Ishikawa (cell line): ENCODE measurements around the gene COL4A5.

Experiments used
- CEBPB ChIP-seq: IDR thresholded peaks from 2 replicates; pipeline ENCODE4 v1.6.1; 2012
- CREB1 ChIP-seq: IDR thresholded peaks from 2 replicates; pipeline ENCODE4 v1.6.1; 2012; ENCODE audit warnings: low read depth
- EGR1 ChIP-seq: IDR thresholded peaks from 2 replicates; pipeline ENCODE4 v1.6.1; 2012
- EP300 ChIP-seq: IDR thresholded peaks from 2 replicates; pipeline ENCODE4 v1.6.1; 2012; ENCODE audit warnings: borderline replicate concordance
- FOXM1 ChIP-seq: IDR thresholded peaks from 2 replicates; pipeline ENCODE4 v1.6.1; 2012; ENCODE audit warnings: low read depth, borderline replicate concordance
- NFIC ChIP-seq: IDR thresholded peaks from 2 replicates; pipeline ENCODE4 v1.6.1; 2012
- RAD21 ChIP-seq: IDR thresholded peaks from 2 replicates; pipeline ENCODE4 v1.6.1; 2012; ENCODE audit warnings: low read depth
- TAF1 ChIP-seq: IDR thresholded peaks from 2 replicates; pipeline ENCODE4 v1.6.1; 2012; ENCODE audit warnings: low read depth, mild to moderate bottlenecking
- TCF12 ChIP-seq: IDR thresholded peaks from 2 replicates; pipeline ENCODE4 v1.6.1; 2012; ENCODE audit warnings: low read depth
- TEAD4 ChIP-seq: IDR thresholded peaks from 2 replicates; pipeline ENCODE4 v1.6.1; 2012
- YY1 ChIP-seq: IDR thresholded peaks from 2 replicates; pipeline ENCODE4 v1.6.1; 2012; ENCODE audit warnings: low read depth
- ZBTB7A ChIP-seq: IDR thresholded peaks from 2 replicates; pipeline ENCODE4 v1.6.1; 2012; ENCODE audit warnings: low read depth
- TF ChIP-seq, protein P1 (sequence below): IDR thresholded peaks from 2 replicates; pipeline ENCODE4 v1.6.1; 2012; ENCODE audit warnings: low read depth, mild to moderate bottlenecking
- TF ChIP-seq, protein P2 (sequence below): IDR thresholded peaks from 2 replicates; pipeline ENCODE4 v1.6.1; 2012
- TF ChIP-seq, protein P3 (sequence below): IDR thresholded peaks from 2 replicates; pipeline ENCODE4 v1.6.1; 2012

COL4A5 gene

DNA sequence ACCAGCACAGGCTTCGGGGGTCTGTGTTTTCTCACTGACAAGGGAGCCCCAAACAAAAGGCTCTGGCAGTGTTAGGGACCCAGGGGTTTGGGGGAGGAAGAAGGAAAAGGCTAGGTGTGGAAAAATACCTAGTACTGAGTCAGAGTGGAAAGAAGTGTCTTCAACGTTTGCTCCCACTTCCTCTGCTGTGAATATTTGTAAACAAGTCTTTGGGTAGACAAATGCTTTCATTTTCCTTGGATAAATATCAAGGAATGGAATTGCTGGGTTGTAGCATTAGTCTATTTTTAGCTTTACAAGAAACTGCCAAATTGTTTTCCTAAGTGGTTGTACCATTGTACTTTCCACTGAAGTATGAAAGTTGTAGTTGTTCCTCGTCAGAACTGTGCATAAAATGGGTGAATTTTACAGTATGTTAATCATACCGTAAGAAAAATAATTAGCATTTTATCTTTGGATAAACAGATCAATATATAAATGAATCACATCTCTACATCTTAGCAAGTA lies 17.4 kb downstream of the COL4A5 start:
- TF ChIP-seq, protein P1, sequence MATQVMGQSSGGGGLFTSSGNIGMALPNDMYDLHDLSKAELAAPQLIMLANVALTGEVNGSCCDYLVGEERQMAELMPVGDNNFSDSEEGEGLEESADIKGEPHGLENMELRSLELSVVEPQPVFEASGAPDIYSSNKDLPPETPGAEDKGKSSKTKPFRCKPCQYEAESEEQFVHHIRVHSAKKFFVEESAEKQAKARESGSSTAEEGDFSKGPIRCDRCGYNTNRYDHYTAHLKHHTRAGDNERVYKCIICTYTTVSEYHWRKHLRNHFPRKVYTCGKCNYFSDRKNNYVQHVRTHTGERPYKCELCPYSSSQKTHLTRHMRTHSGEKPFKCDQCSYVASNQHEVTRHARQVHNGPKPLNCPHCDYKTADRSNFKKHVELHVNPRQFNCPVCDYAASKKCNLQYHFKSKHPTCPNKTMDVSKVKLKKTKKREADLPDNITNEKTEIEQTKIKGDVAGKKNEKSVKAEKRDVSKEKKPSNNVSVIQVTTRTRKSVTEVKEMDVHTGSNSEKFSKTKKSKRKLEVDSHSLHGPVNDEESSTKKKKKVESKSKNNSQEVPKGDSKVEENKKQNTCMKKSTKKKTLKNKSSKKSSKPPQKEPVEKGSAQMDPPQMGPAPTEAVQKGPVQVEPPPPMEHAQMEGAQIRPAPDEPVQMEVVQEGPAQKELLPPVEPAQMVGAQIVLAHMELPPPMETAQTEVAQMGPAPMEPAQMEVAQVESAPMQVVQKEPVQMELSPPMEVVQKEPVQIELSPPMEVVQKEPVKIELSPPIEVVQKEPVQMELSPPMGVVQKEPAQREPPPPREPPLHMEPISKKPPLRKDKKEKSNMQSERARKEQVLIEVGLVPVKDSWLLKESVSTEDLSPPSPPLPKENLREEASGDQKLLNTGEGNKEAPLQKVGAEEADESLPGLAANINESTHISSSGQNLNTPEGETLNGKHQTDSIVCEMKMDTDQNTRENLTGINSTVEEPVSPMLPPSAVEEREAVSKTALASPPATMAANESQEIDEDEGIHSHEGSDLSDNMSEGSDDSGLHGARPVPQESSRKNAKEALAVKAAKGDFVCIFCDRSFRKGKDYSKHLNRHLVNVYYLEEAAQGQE, result no peak
- no peak for TF ChIP-seq FOXM1
- TF ChIP-seq TAF1, result no peak
- no peak for TF ChIP-seq TCF12
- no peak for TF ChIP-seq CREB1
- TF ChIP-seq ZBTB7A, result no peak
- no peak for TF ChIP-seq CEBPB
- TF ChIP-seq YY1, result no peak
- TF ChIP-seq, protein P2, sequence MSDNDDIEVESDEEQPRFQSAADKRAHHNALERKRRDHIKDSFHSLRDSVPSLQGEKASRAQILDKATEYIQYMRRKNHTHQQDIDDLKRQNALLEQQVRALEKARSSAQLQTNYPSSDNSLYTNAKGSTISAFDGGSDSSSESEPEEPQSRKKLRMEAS, result no peak
- TF ChIP-seq EP300, result no peak
- no peak for TF ChIP-seq TEAD4
- TF ChIP-seq EGR1, result no peak
- TF ChIP-seq NFIC, result no peak
- no peak for TF ChIP-seq RAD21
- TF ChIP-seq, protein P3, sequence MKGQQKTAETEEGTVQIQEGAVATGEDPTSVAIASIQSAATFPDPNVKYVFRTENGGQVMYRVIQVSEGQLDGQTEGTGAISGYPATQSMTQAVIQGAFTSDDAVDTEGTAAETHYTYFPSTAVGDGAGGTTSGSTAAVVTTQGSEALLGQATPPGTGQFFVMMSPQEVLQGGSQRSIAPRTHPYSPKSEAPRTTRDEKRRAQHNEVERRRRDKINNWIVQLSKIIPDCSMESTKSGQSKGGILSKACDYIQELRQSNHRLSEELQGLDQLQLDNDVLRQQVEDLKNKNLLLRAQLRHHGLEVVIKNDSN, result no peak

DNA sequence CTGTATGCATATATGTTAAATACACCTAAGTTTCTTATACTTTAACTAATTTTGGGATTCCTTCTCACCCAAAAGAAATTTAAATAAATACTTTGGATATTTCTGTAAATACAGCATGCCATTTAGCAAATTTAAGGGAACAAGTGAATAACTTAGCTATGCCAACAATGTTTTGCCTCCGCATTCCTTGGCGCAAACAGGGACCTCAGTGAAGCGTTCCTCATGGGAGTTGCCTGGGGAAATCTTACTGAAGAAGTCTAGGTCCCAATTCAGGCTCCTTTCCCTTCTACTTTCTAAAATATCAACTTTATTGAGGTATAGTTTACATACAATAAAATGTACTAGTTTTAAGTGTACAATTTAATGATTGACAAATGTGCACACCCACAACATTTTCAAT lies 25.0 kb downstream of the COL4A5 start:
- TF ChIP-seq CEBPB (no peak), EP300 (no peak), TCF12 (no peak)

DNA sequence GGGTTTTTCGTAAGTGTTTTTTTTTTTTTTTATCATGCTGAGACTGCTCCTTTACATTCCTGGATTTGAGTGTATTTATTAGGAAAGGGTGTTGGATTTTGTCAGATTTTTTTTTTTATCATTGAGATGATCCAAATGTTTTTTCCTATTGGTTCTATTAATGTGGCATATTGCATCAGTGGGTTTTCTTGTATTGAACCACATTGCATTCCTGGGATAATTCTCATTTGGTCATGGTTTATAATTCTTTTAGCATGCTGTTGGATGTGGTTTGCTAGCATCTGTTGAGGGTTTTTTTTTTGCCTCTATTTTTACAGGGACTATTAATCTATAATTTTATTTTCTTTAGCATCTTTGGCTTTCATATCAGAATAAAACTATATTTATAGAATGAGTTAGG lies 28.8 kb downstream of the COL4A5 start:
- TF ChIP-seq TCF12 (no peak), TEAD4 (no peak), ZBTB7A (no peak), TAF1 (no peak), CREB1 (no peak), EP300 (no peak), CEBPB (no peak), EGR1 (no peak), FOXM1 (no peak), RAD21 (no peak)
- TF ChIP-seq, protein P1, result no peak
- TF ChIP-seq, protein P3, result no peak

DNA sequence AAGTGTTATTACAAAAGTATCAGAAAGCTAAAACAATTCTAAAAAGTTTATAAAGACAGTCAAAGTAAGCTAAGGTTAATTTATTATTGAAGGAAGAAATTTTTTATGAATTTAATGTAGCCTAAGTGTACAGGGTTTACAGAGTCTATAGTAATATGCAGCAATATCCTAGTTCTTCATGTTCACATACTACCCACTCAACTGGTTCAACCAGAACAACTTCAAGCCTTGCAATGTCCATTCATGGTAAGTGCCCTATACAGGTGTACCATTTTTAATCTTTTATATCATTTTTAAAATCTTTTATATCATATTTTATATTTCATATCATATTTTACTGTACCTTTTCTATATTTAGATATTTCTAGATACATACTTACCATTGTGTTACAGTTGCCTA lies 34.3 kb downstream of the COL4A5 start:
- no peak for TF ChIP-seq EGR1
- TF ChIP-seq TEAD4, result no peak
- TF ChIP-seq, protein P2, result no peak
- no peak for TF ChIP-seq EP300
- TF ChIP-seq TAF1, result no peak
- no peak for TF ChIP-seq TCF12
- TF ChIP-seq RAD21, result no peak
- TF ChIP-seq YY1, result no peak
- TF ChIP-seq ZBTB7A, result no peak
- no peak for TF ChIP-seq CREB1
- no peak for TF ChIP-seq FOXM1
- TF ChIP-seq, protein P3, result no peak
- TF ChIP-seq, protein P1, result no peak
- TF ChIP-seq NFIC, result no peak
